Panc1 (cell line): ENCODE data around the gene MAMDC2.

ENCODE experiments used
- POLR2AphosphoS5 ChIP-seq: IDR thresholded peaks from 2 replicates; pipeline ENCODE4 v1.6.1; 2012; ENCODE audit warnings: mild to moderate bottlenecking, low read depth, low read length, moderate library complexity
- TF ChIP-seq, protein P1 (sequence below): fragments of 450-650 bp; IDR thresholded peaks from 2 replicates; pipeline ENCODE4 v1.5.1; 2017; ENCODE audit warnings: mild to moderate bottlenecking
- TF ChIP-seq, protein P2 (sequence below), 2 experiments: IDR thresholded peaks; 2 replicates each; pipeline ENCODE4 v1.6.1; 2011 to 2012; ENCODE audit warnings: low read depth in 2 of 2, control low read depth in 1 of 2, low read length in 1 of 2, mild to moderate bottlenecking in 1 of 2, moderate library complexity in 1 of 2; ENCODE audit not compliant: insufficient read depth in 1 of 2

DNA sequence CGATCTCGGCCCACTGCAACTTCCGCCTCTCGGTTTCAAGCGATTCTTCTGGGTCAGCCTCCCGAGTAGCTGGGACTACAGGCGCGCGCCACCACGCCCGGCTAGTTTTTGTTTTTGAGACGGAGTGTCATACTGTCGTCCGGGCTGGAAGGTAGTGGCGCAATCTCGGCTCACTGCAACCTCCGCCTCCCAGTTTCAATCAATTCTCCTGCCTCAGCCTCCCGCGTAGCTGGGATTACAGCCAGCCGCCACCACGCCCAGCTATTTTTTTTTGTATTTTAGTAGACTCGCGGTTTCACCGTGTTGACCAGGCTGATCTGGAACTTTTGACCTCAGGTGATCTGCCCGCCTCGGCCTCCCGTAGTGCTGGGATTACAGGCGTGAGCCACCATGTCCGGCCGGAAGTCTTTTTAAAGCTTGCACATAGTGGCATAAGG is 216.4 kb downstream of the MAMDC2 start:
- TF ChIP-seq, protein P1, sequence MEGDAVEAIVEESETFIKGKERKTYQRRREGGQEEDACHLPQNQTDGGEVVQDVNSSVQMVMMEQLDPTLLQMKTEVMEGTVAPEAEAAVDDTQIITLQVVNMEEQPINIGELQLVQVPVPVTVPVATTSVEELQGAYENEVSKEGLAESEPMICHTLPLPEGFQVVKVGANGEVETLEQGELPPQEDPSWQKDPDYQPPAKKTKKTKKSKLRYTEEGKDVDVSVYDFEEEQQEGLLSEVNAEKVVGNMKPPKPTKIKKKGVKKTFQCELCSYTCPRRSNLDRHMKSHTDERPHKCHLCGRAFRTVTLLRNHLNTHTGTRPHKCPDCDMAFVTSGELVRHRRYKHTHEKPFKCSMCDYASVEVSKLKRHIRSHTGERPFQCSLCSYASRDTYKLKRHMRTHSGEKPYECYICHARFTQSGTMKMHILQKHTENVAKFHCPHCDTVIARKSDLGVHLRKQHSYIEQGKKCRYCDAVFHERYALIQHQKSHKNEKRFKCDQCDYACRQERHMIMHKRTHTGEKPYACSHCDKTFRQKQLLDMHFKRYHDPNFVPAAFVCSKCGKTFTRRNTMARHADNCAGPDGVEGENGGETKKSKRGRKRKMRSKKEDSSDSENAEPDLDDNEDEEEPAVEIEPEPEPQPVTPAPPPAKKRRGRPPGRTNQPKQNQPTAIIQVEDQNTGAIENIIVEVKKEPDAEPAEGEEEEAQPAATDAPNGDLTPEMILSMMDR, result no peak
- TF ChIP-seq, protein P2, sequence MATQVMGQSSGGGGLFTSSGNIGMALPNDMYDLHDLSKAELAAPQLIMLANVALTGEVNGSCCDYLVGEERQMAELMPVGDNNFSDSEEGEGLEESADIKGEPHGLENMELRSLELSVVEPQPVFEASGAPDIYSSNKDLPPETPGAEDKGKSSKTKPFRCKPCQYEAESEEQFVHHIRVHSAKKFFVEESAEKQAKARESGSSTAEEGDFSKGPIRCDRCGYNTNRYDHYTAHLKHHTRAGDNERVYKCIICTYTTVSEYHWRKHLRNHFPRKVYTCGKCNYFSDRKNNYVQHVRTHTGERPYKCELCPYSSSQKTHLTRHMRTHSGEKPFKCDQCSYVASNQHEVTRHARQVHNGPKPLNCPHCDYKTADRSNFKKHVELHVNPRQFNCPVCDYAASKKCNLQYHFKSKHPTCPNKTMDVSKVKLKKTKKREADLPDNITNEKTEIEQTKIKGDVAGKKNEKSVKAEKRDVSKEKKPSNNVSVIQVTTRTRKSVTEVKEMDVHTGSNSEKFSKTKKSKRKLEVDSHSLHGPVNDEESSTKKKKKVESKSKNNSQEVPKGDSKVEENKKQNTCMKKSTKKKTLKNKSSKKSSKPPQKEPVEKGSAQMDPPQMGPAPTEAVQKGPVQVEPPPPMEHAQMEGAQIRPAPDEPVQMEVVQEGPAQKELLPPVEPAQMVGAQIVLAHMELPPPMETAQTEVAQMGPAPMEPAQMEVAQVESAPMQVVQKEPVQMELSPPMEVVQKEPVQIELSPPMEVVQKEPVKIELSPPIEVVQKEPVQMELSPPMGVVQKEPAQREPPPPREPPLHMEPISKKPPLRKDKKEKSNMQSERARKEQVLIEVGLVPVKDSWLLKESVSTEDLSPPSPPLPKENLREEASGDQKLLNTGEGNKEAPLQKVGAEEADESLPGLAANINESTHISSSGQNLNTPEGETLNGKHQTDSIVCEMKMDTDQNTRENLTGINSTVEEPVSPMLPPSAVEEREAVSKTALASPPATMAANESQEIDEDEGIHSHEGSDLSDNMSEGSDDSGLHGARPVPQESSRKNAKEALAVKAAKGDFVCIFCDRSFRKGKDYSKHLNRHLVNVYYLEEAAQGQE (IDR thresholded peaks at IDR 0.05; ENCODE audit: insufficient read depth in 1 of 2, low read depth in 2 of 2, low read length in 1 of 2), result no peak
- no peak for TF ChIP-seq POLR2AphosphoS5
